Activated CD4-positive, alpha-beta T cell treated with anti-CD3 and anti-CD28 coated beads for 36 hours (primary cell): Measurements from ENCODE around the gene HERC3. TPM values are rescaled to one million over a fixed set of nuclear protein-coding genes. Genes with fewer than 3 reads are reported as not detected.

Experiments used
- ATAC-seq: fragments of 200-7000 bp; cut with Tn5 transposase; one replicate; pipeline ENCODE4 v1.10.0; 2021; ENCODE audit warnings: mild to moderate bottlenecking, moderate library complexity
- CTCF ChIA-PET: fragments of 350-600 bp; sonication (Branson Sonifier 250); formaldehyde crosslinking; loops from one replicate; lab custom pipeline; 2021; ENCODE audit warnings: antibody characterized with exemption; lab: Charles Lee
- POLR2A ChIA-PET: fragments of 350-600 bp; sonication (Branson Sonifier 250); formaldehyde crosslinking; loops from one replicate; lab custom pipeline; 2021; ENCODE audit warnings: antibody characterized with exemption, inconsistent platforms; lab: Charles Lee
- DNase-seq: peaks from one replicate; pipeline ENCODE4 v3.0.0-alpha.2; 2020
- H3K27ac Mint-ChIP-seq: one replicate; pipeline ENCODE4 v1.8.0; 2021; ENCODE audit warnings: mixed read lengths
- H3K27me3 Mint-ChIP-seq: one replicate; pipeline ENCODE4 v1.8.0; 2021; ENCODE audit warnings: mixed read lengths
- H3K36me3 Mint-ChIP-seq: one replicate; pipeline ENCODE4 v1.8.0; 2021; ENCODE audit warnings: low read depth, mixed read lengths
- H3K4me1 Mint-ChIP-seq: one replicate; pipeline ENCODE4 v1.8.0; 2021; ENCODE audit warnings: mixed read lengths
- H3K4me3 Mint-ChIP-seq: one replicate; pipeline ENCODE4 v1.8.0; 2021; ENCODE audit warnings: mild to moderate bottlenecking, moderate library complexity, mixed read lengths
- H3K9me3 Mint-ChIP-seq: one replicate; pipeline ENCODE4 v1.8.0; 2021; ENCODE audit warnings: low read depth, mixed read lengths
- intact Hi-C, 2 experiments: fragments of 100-400 bp; cut with DNase I in 1 of 2; cut with micrococcal nuclease in 1 of 2; formaldehyde crosslinking; loops; one replicate each; pipeline versions ENCODE4 v1.14.2 to v1.15.1; 2022 to 2024; cut with DNase I, micrococcal nuclease
- total RNA-seq, 2 experiments: library from RNA; stranded (reverse); gene quantifications; one replicate each; pipeline ENCODE4 v1.2.3, GENCODE V29; 2021

The HERC3 gene
- total RNA-seq, 2 experiments from 2014 or later = 26.2 to 41.8 TPM

DNA sequence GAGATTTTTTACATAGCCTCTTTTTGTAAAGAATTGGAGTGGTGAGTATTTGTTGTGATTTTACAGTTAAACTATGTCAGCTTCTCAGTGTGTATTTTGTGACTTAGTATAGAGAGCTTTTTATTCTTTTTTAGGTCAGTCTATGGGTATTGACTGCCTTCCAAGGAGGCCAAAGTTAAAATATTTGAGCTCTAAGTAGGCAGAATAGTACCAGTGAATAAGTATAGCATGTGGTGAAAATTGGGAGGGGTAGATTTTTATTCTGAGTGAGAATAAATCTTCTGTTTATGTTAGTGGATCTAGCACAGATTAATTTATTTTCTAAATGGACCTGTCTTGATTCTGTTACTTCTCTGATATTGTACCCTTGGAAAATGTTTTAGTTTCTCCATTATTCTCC is 37.5 kb downstream of the HERC3 start:
- no peak for DNase-seq
- intact Hi-C loops = no loop called here
- Mint-ChIP-seq H3K9me3 (peaks cover 4% of the 10 kb centered on the region), H3K4me3 (no peak overlapping the region), H3K36me3 (peaks cover 11% of the 10 kb centered on the region), H3K27me3 (no peaks in the 10 kb centered on the region), H3K4me1 (peaks cover 30% of the 10 kb centered on the region), H3K27ac (no peak overlapping the region)
- CTCF ChIA-PET = interaction anchor here (0.6 to 1.1 kb wide), 3 partner anchors 12 to 242 kb away, joined by 3 read pairs; no protein-coding TSS in a partner anchor
- no peak for ATAC-seq
- POLR2A ChIA-PET = no interaction called here

DNA sequence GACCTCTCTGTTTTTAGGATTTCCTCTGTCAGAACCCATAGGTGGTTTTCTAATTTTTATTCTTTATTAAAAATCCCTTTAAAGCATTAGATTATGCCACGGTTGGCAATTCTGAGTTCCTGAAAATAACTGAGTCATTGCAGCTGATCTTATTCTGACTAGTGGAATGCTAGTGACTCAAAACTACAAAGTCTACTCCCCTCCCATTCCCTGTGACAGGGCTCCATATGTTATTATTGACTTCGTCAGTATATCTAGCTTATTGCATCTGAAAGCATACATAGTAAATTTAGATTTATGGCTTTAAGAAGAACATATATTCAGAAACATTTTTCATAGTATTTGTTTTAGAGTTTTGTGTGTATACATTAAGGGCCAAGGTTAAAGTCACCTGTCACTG is 38.5 kb downstream of the HERC3 start:
- ChIA-PET CTCF (interaction anchor here (0.6 to 1.0 kb wide), 2 partner anchors 22 to 87 kb away, joined by 3 read pairs; no protein-coding TSS in a partner anchor), POLR2A (interaction anchor here (0.7 kb wide), 1 partner anchor 37 kb away, joined by 3 read pairs; no protein-coding TSS in a partner anchor)
- H3K27me3 Mint-ChIP-seq = no peaks in the 10 kb centered on the region
- H3K9me3 Mint-ChIP-seq = peaks cover 4% of the 10 kb centered on the region
- peak; percentile 90 for ATAC-seq
- intact Hi-C loops = no loop called here
- H3K27ac Mint-ChIP-seq = no peak overlapping the region
- no peak for DNase-seq
- H3K4me1 Mint-ChIP-seq = peaks cover 29% of the 10 kb centered on the region
- H3K36me3 Mint-ChIP-seq = peaks cover 9% of the 10 kb centered on the region
- no peak overlapping the region for H3K4me3 Mint-ChIP-seq

DNA sequence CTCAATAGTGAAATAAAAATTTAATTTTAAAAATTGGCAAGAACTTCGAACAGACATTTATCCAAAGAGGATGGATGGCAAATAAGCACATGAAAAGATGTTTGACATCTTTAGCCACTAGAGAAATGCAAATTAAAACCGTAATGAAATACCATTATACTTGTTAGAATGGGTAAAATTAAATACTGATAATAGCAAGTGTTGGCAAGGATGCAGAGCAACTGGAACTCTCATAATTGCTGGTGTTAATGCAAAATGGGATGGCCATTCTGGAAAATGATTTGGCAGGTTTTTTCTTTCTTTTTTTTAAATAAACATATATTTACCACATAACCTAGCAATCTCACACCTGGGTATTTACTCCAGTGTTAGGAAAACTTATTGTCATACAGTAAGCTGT is 51.7 kb downstream of the HERC3 start:
- intact Hi-C loops = no loop called here
- ChIA-PET CTCF (interaction anchor here (0.8 kb wide), 1 partner anchor 28 kb away, joined by 3 read pairs; no protein-coding TSS in a partner anchor), POLR2A (no interaction called here)
- Mint-ChIP-seq H3K4me3 (no peak overlapping the region), H3K9me3 (peaks cover 9% of the 10 kb centered on the region), H3K27me3 (no peaks in the 10 kb centered on the region), H3K4me1 (peaks cover 50% of the 10 kb centered on the region), H3K36me3 (peaks cover 2% of the 10 kb centered on the region), H3K27ac (no peak overlapping the region)
- ATAC-seq = no peak
- no peak for DNase-seq

DNA sequence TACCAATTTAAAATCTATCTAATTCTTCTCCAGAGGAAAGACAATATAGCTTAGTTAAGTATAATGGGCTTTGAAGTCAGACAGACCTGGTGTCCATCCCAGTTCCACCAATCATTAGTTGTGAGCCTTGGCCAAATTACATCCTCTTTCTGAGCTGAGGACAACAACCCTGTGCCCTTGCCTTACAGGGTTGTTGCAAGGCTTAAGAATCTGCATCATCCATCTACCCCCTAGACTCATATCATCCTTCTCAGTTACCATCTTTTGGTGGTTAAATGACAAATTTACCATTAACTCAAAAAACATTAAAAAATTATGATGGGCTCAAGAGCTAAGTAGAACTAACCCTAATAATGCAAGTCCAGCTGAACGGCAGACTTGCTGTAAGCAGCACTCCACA is 53.7 kb downstream of the HERC3 start:
- Mint-ChIP-seq H3K27ac (peak overlapping the region; percentile 6), H3K36me3 (peaks cover 6% of the 10 kb centered on the region), H3K9me3 (peaks cover 4% of the 10 kb centered on the region), H3K27me3 (no peaks in the 10 kb centered on the region), H3K4me1 (peaks cover 63% of the 10 kb centered on the region), H3K4me3 (no peak overlapping the region)
- POLR2A ChIA-PET = interaction anchor here (0.8 kb wide), 1 partner anchor 146 kb away, joined by 3 read pairs; no protein-coding TSS in a partner anchor
- intact Hi-C loops = no loop called here
- CTCF ChIA-PET = interaction anchor here (0.6 to 0.7 kb wide), 2 partner anchors 12 to 105 kb away, joined by 4 read pairs; no protein-coding TSS in a partner anchor
- DNase-seq (no peak), ATAC-seq (peak; percentile 73)

DNA sequence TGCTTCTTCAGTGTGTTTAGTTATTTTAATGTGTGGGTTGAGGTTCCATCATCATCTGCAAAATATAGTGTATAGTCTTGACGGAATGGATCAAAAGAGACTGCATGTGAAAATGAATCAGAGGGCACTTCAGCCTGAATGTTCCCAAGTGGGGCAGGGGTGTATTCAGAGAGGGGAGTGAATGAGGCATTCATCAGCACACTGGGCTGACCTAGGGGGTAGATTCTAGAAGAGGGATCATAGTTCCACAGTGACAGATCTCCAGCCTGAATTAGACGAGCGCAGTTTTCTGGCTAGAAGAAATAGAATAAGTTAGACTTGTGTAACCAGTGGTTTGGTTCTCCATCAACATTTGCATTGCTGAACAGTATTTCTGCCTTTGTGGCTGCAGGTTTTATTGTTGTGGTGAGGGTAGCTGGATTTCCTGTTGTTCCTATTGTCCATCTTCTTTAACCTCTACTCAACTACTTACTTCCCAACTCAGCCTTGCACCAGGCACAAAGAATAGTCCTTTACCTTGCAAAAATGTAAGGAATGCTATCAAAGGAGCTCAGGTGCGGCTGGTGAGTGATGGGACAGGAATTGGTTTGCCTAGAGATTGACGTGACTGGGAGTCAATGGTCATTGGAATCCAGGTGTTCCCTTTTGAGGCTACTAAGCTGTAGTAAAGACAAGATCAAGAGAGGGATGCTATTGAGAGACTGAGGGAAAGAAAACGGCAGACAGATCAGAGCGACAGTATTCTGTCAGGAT is 54.4 kb downstream of the HERC3 start:
- no peak for DNase-seq
- peak; percentile 52 for ATAC-seq
- intact Hi-C loops = no loop called here
- CTCF ChIA-PET = interaction anchor here (0.6 to 0.7 kb wide), 2 partner anchors 13 to 105 kb away, joined by 4 read pairs; no protein-coding TSS in a partner anchor
- peaks cover 64% of the 10 kb centered on the region for H3K4me1 Mint-ChIP-seq
- POLR2A ChIA-PET = interaction anchor here (0.8 kb wide), 1 partner anchor 145 kb away, joined by 3 read pairs; no protein-coding TSS in a partner anchor
- H3K27me3 Mint-ChIP-seq = no peaks in the 10 kb centered on the region
- no peak overlapping the region for H3K27ac Mint-ChIP-seq
- H3K36me3 Mint-ChIP-seq = peaks cover 6% of the 10 kb centered on the region
- peaks cover 4% of the 10 kb centered on the region for H3K9me3 Mint-ChIP-seq
- no peak overlapping the region for H3K4me3 Mint-ChIP-seq

DNA sequence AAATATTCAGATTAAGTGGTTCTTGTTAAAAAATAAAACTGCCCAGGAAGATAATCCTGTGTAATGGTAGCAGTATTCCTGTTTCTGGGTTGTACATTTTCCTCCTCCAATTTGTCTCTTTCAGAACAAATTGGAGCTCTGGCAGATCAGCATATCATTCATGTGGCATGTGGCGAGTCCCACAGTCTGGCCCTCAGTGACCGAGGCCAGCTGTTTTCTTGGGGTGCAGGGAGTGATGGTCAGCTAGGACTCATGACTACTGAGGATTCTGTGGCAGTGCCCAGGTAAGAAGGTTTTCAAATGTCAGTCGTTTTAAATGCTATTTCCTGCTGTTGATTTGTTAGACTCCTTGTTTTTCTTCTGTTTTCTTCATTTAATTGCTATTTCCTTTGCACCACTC is 57.4 kb downstream of the HERC3 start:
- Mint-ChIP-seq H3K27ac (no peak overlapping the region), H3K36me3 (peaks cover 13% of the 10 kb centered on the region), H3K27me3 (no peaks in the 10 kb centered on the region), H3K4me3 (no peak overlapping the region), H3K9me3 (peaks cover 3% of the 10 kb centered on the region), H3K4me1 (peaks cover 76% of the 10 kb centered on the region)
- ChIA-PET CTCF (interaction anchor here (1.0 to 1.8 kb wide), 6 partner anchors 9 to 110 kb away, joined by 3 to 6 read pairs (median 4); no protein-coding TSS in a partner anchor), POLR2A (no interaction called here)
- DNase-seq = no peak
- intact Hi-C loops = no loop called here
- no peak for ATAC-seq

DNA sequence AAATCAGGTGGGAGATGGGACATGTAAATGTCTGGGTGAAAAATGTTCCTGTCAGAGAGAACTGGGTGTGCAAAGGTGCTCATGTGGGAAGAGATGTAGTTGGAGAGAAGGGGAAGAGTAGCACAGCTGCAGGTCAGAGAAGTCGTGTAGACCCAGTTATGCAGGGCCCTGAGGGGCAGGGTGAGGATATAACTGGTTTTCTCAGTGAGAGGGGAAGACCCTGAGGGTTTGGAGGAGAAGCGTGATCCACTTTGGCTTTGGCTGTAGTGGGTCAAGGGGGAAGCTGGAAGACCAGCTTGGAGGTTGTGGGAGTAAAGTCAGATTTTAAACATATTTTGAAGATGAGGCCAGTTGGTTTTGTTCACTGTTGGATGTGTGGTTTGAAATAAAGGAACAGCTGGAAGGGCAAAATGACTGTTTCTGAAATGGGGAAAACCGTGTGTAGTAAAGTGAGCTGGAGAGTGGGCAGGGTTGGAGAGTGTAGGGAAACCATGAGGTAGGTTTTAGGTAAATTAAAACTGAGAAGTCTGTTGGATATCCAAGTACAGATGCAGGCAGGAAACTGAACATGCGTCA is 61.2 kb downstream of the HERC3 start:
- Mint-ChIP-seq H3K4me1 (peaks cover 46% of the 10 kb centered on the region), H3K4me3 (no peak overlapping the region), H3K27me3 (no peaks in the 10 kb centered on the region), H3K27ac (peak overlapping the region; percentile 45), H3K36me3 (peaks cover 25% of the 10 kb centered on the region), H3K9me3 (no peaks in the 10 kb centered on the region)
- ChIA-PET POLR2A (interaction anchor here (0.7 kb wide), 1 partner anchor 11 kb away, joined by 5 read pairs; no protein-coding TSS in a partner anchor), CTCF (interaction anchor here (1.0 to 1.4 kb wide), 3 partner anchors 10 to 60 kb away, joined by 3 to 5 read pairs (median 4); no protein-coding TSS in a partner anchor)
- ATAC-seq (no peak), DNase-seq (no peak)
- intact Hi-C loops = no loop called here

DNA sequence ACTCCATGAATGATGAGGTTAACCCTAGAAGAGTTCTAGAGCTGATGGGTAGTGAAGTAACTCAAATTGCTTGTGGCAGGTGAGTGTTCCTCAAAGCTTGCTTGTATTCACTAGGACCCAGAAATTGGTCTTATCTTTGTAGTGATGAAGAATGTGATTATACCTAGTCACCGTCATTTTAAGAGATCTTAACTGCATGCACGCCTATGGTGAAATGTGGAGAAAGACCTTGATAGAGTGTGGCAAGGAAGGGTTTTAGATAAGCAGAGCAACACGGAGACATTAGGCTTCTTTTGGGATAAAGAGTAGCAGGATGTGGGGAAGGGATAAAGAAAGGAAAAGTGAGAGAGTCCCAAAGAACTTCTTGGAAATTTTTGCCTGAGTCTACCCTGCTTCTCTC is 62.9 kb downstream of the HERC3 start:
- Mint-ChIP-seq H3K4me1 (peaks cover 34% of the 10 kb centered on the region), H3K36me3 (peaks cover 22% of the 10 kb centered on the region), H3K4me3 (no peak overlapping the region), H3K27ac (no peak overlapping the region), H3K9me3 (no peaks in the 10 kb centered on the region), H3K27me3 (no peaks in the 10 kb centered on the region)
- ChIA-PET CTCF (interaction anchor here (0.7 to 1.7 kb wide), 3 partner anchors 18 to 116 kb away, joined by 3 to 6 read pairs (median 3); no protein-coding TSS in a partner anchor), POLR2A (no interaction called here)
- intact Hi-C loops = loop anchor here in 1 of 2 experiments (5.0 kb wide), 1 partner anchor 133 kb away; the partner anchor contains the start of gene PYURF
- ATAC-seq = no peak
- DNase-seq = no peak

DNA sequence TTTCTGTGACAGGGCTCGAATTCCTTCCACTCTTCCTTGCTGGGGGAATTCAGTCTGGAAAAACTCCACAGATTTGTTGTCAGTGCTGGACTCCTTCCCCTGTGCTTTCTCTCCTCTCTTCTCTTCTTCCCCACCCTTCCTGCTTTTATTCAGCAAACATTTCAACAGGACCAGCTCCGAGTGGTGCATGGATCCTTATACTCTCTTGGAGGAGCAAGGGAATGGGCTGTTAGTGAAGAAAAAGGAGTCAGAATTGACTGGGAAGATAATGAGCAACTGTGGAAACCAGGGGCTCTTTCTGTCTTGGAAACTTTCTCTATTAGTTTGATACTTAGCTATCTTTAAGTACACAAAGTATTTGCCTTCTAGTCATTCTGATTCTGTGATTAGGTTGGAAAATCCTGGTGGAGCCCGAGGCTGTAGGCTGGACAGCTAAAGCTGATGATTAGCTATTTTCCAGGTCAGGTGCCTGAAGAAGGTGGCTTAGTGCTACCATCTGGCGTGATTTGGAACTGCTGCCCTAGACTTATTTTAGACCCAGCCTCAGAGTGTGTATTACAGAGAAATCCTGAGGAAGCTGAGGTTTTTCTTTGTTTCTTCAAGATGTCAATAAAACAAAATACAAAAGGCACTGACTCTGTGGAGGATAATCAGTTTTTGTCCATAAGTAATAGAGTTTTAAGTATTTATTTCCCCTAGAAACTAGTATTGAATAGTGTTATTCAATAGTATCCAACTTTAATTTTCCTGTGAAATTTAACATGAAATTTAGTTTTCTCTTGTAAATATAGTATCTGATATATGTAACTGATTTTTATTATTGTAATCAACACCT is 67.0 kb downstream of the HERC3 start:
- H3K4me1 Mint-ChIP-seq = peaks cover 7% of the 10 kb centered on the region
- CTCF ChIA-PET = interaction anchor here (0.6 to 1.3 kb wide), 11 partner anchors 9 to 490 kb away, joined by 3 to 20 read pairs (median 5); partner anchors contain the start of gene HERC3
- peak; percentile 81 for ATAC-seq
- POLR2A ChIA-PET = no interaction called here
- no peak overlapping the region for H3K27ac Mint-ChIP-seq
- no peaks in the 10 kb centered on the region for H3K27me3 Mint-ChIP-seq
- no peak overlapping the region for H3K4me3 Mint-ChIP-seq
- peaks cover 28% of the 10 kb centered on the region for H3K36me3 Mint-ChIP-seq
- intact Hi-C loops = loop anchor here (1.0 to 5.0 kb wide), 4 partner anchors 66 to 137 kb away; partner anchors contain the start of genes HERC3 (in 1 of the 2) and PYURF (in 1 of the 2)
- no peaks in the 10 kb centered on the region for H3K9me3 Mint-ChIP-seq
- DNase-seq = peak; percentile 54

DNA sequence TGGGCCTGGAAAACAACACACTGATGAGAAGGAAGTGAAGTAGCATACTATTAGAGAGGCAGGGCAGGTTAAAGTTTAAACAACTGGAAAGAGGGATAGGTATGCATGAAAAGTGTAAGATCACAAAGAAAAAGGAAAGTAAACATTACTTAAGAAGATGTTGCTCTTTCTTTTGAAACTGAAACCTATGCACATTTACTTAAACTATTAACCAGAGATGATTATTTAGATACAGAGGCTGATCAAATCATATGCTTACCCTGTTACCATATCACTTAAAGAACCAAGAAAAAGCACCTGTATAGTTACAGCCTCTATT is 67.6 kb downstream of the HERC3 start:
- Mint-ChIP-seq H3K4me1 (peaks cover 7% of the 10 kb centered on the region), H3K9me3 (no peaks in the 10 kb centered on the region), H3K36me3 (peaks cover 29% of the 10 kb centered on the region), H3K27me3 (no peaks in the 10 kb centered on the region), H3K4me3 (no peak overlapping the region), H3K27ac (no peak overlapping the region)
- intact Hi-C loops = loop anchor here (1.0 to 5.0 kb wide), 4 partner anchors 67 to 138 kb away; partner anchors contain the start of genes HERC3 (in 1 of the 2) and PYURF (in 1 of the 2)
- DNase-seq = no peak
- ATAC-seq = no peak
- POLR2A ChIA-PET = no interaction called here
- CTCF ChIA-PET = interaction anchor here (1.2 to 1.3 kb wide), 2 partner anchors 120 to 133 kb away, joined by 5 to 20 read pairs; no protein-coding TSS in a partner anchor
